NCI-H1436 treated with DMSO at 0.1 percent for 48 hours (cell line): ENCODE results near the gene TEX14.

Experiments
- DNase-seq: peaks from one replicate; lab custom pipeline; 2025; lab: John Stamatoyannopoulos, UW

The TEX14 gene

GRCh38 chr17:58527949-58528348 is 163.9 kb downstream of the TEX14 start:
- DNase-seq: no peak

GRCh38 chr17:58527306-58527705 is 164.5 kb downstream of the TEX14 start:
- no peak for DNase-seq

- no peak for DNase-seq
Observed at GRCh38 chr17:58525239-58525638, 166.6 kb downstream of the TEX14 start.

- DNase-seq: no peak
Observed at GRCh38 chr17:58521680-58522079, 170.2 kb downstream of the TEX14 start.

- DNase-seq: no peak
Observed at GRCh38 chr17:58520843-58521430, 170.9 kb downstream of the TEX14 start.

- peak; percentile 100 for DNase-seq
Observed at GRCh38 chr17:58517928-58518609, 173.8 kb downstream of the TEX14 start.

- no peak for DNase-seq
Observed at GRCh38 chr17:58517378-58517927, 174.4 kb downstream of the TEX14 start.

GRCh38 chr17:58516644-58517377 is 175.0 kb downstream of the TEX14 start:
- no peak for DNase-seq

- no peak for DNase-seq
Observed at GRCh38 chr17:58515286-58515685, 176.6 kb downstream of the TEX14 start.

- DNase-seq: no peak
Observed at GRCh38 chr17:58514770-58515157, 177.1 kb downstream of the TEX14 start.

GRCh38 chr17:58513965-58514769 is 177.7 kb downstream of the TEX14 start, which contains the start of gene MTMR4:
Gene MTMR4 (minus strand): TSS chr17:58514638. CDS start chr17:58514407, 231 bp downstream.
- DNase-seq: peak; percentile 80

- DNase-seq: no peak
Observed at GRCh38 chr17:58513267-58513964, 178.4 kb downstream of the TEX14 start.

GRCh38 chr17:58510075-58510474 is 181.8 kb downstream of the TEX14 start:
- no peak for DNase-seq

- DNase-seq: no peak
Observed at GRCh38 chr17:58508341-58509067, 183.3 kb downstream of the TEX14 start.

- no peak for DNase-seq
Observed at GRCh38 chr17:58507123-58507634, 184.7 kb downstream of the TEX14 start.
